OCI-LY7 (cell line): ENCODE data around the gene MCL1. TPM values are rescaled to one million over a fixed set of nuclear protein-coding genes. Genes with fewer than 3 reads are reported as not detected.

ENCODE experiments used
- BruUV-seq: library from RNA; stranded (reverse); fragments of 400-500 nt; replicated peaks from 2 replicates; lab custom pipeline; 2021; lab: Mats Ljungman, UMichigan
- CTCF ChIA-PET: fragments of 300-600 bp; sonication (Branson Sonifier 250); formaldehyde crosslinking; loops from one replicate; lab custom pipeline; 2022; ENCODE audit warnings: antibody characterized with exemption; ENCODE audit not compliant: unreplicated experiment; lab: Charles Lee
- POLR2A ChIA-PET: fragments of 300-600 bp; sonication (Branson Sonifier 250); formaldehyde crosslinking; loops from one replicate; lab custom pipeline; 2022; ENCODE audit warnings: antibody characterized with exemption; lab: Charles Lee
- DNase-seq: peaks from one replicate; pipeline ENCODE4 v3.0.0-alpha.2; 2015; ENCODE audit warnings: low spot score
- H2AFZ ChIP-seq: fragments of 200-600 bp; sonication (generic), shearing (Covaris generic); 2 replicates; pipeline ENCODE4 v1.6.1; 2014; ENCODE audit warnings: mild to moderate bottlenecking, antibody characterized with exemption, low read length, moderate library complexity
- H3K27ac ChIP-seq: fragments of 200-600 bp; sonication (generic); 2 replicates; pipeline ENCODE4 v1.5.1; 2014; ENCODE audit warnings: mixed run types, low read depth, mild to moderate bottlenecking, moderate library complexity, low read length, inconsistent platforms; ENCODE audit not compliant: poor library complexity, severe bottlenecking
- H3K36me3 ChIP-seq: fragments of 200-600 bp; sonication (generic); 2 replicates; pipeline ENCODE4 v1.6.1; 2014; ENCODE audit warnings: mild to moderate bottlenecking, antibody characterized with exemption, low read length, moderate library complexity, mixed read lengths; ENCODE audit not compliant: insufficient read depth
- H3K4me1 ChIP-seq: fragments of 200-600 bp; sonication (generic); 2 replicates; pipeline ENCODE4 v1.5.1; 2014; ENCODE audit warnings: mild to moderate bottlenecking, low read length; ENCODE audit not compliant: insufficient read depth, poor library complexity, severe bottlenecking
- H3K4me2 ChIP-seq: fragments of 200-600 bp; sonication (generic); 2 replicates; pipeline ENCODE4 v1.6.1; 2014; ENCODE audit warnings: mild to moderate bottlenecking, low read length
- H3K4me3 ChIP-seq: fragments of 200-600 bp; sonication (generic); 2 replicates; pipeline ENCODE4 v1.5.1; 2014; ENCODE audit warnings: mild to moderate bottlenecking, low read depth, low read length; ENCODE audit not compliant: poor library complexity, severe bottlenecking
- H3K79me2 ChIP-seq: fragments of 200-600 bp; sonication (generic); 2 replicates; pipeline ENCODE4 v1.6.1; 2016; ENCODE audit warnings: low read depth, mild to moderate bottlenecking, low read length, moderate library complexity, mixed read lengths; ENCODE audit not compliant: insufficient read depth
- H3K9me2 ChIP-seq: fragments of 200-600 bp; sonication (generic); 2 replicates; pipeline ENCODE4 v1.6.1; 2016; ENCODE audit warnings: mild to moderate bottlenecking, low read length, mixed read lengths; ENCODE audit not compliant: insufficient read depth
- H3K9me3 ChIP-seq: fragments of 200-600 bp; sonication (generic); 2 replicates; pipeline ENCODE4 v1.6.1; 2014; ENCODE audit warnings: mild to moderate bottlenecking, mixed run types, low read length, mixed read lengths
- H4K20me1 ChIP-seq: fragments of 200-600 bp; sonication (generic); 2 replicates; pipeline ENCODE4 v1.6.1; 2014; ENCODE audit warnings: mild to moderate bottlenecking, antibody characterized with exemption, low read length, moderate library complexity, mixed read lengths; ENCODE audit not compliant: insufficient read depth
- CTCF ChIP-seq: fragments of 200-600 bp; sonication (generic); conservative IDR thresholded peaks from 2 replicates; pipeline ENCODE4 v1.5.1; 2014; ENCODE audit warnings: mild to moderate bottlenecking, antibody characterized with exemption, low read length, moderate library complexity, mixed read lengths
- EZH2phosphoT487 ChIP-seq: fragments of 200-600 bp; sonication (generic); IDR thresholded peaks from 2 replicates; pipeline ENCODE4 v1.6.1; 2018; ENCODE audit warnings: low read depth, borderline replicate concordance, mild to moderate bottlenecking, mixed run types, antibody characterized with exemption, low read length, moderate library complexity, mixed read lengths
- intact Hi-C: fragments of 100-400 bp; cut with micrococcal nuclease; formaldehyde crosslinking; loops from one replicate; pipeline ENCODE4 v1.10.0; 2022; ENCODE audit not compliant: unreplicated experiment
- total RNA-seq, 2 experiments: library from RNA; depleted of rRNA in 1 of 2; stranded (reverse); fragments of >200 nt in 1 of 2; shearing (Covaris generic) in 1 of 2; gene quantifications; 2 replicates each; pipeline ENCODE4 v1.2.3, GENCODE V29; 2014 to 2022

Gene MCL1
- total RNA-seq, 2 experiments from 2014 or later: 102 to 157 TPM

GRCh38 chr1:150575518-150576366 lies 3.7 kb downstream of the MCL1 start:
- H3K4me1 ChIP-seq: peaks cover 61% of the 10 kb centered on the region
- no peaks in the 10 kb centered on the region for H3K9me2 ChIP-seq
- H2AFZ ChIP-seq: no peak overlapping the region
- intact Hi-C loops: no loop called here
- H3K79me2 ChIP-seq: peaks cover 92% of the 10 kb centered on the region
- ChIA-PET CTCF (interaction anchor here (1.3 to 1.9 kb wide), 3 partner anchors 12 to 15 kb away, joined by 3 to 7 read pairs (median 7); no protein-coding TSS in a partner anchor), POLR2A (interaction anchor here (13.8 kb wide), 1 partner anchor 12 kb away, joined by 260 read pairs; no protein-coding TSS in a partner anchor)
- peak overlapping the region; percentile 99 for H3K4me3 ChIP-seq
- TF ChIP-seq CTCF (no peak), EZH2phosphoT487 (no peak)
- H3K36me3 ChIP-seq: peaks cover 86% of the 10 kb centered on the region
- no peaks in the 10 kb centered on the region for H3K9me3 ChIP-seq
- peak overlapping the region; percentile 85 for H3K27ac ChIP-seq
- peaks cover 50% of the 10 kb centered on the region for H4K20me1 ChIP-seq
- no TSS peak for BruUV-seq
- H3K4me2 ChIP-seq: peak overlapping the region; percentile 99
- DNase-seq: no peak

- CTCF ChIA-PET: interaction anchor here (1.3 to 1.9 kb wide), 2 partner anchors 12 to 14 kb away, joined by 3 to 7 read pairs; no protein-coding TSS in a partner anchor
- no peak for TF ChIP-seq CTCF
- TF ChIP-seq EZH2phosphoT487: no peak
- DNase-seq: no peak
- no TSS peak for BruUV-seq
- Histone ChIP-seq H3K4me2 (peak overlapping the region; percentile 99), H3K9me2 (no peaks in the 10 kb centered on the region), H3K4me3 (peak overlapping the region; percentile 99), H3K79me2 (peaks cover 94% of the 10 kb centered on the region), H3K9me3 (no peaks in the 10 kb centered on the region), H3K36me3 (peaks cover 92% of the 10 kb centered on the region), H3K4me1 (peaks cover 62% of the 10 kb centered on the region), H3K27ac (peak overlapping the region; percentile 85), H4K20me1 (peaks cover 50% of the 10 kb centered on the region), H2AFZ (no peak overlapping the region)
- POLR2A ChIA-PET: interaction anchor here (13.8 kb wide), 1 partner anchor 11 kb away, joined by 260 read pairs; no protein-coding TSS in a partner anchor
- intact Hi-C loops: no loop called here
Measured at GRCh38 chr1:150575072-150575489, 4.3 kb downstream of the MCL1 start.
